ENCODE results near the gene CPLX1.

CPLX1 gene

GRCh38 chr4:832108-832507 is 6.2 kb upstream of the CPLX1 start:
- DNase-seq: no peak

DNA sequence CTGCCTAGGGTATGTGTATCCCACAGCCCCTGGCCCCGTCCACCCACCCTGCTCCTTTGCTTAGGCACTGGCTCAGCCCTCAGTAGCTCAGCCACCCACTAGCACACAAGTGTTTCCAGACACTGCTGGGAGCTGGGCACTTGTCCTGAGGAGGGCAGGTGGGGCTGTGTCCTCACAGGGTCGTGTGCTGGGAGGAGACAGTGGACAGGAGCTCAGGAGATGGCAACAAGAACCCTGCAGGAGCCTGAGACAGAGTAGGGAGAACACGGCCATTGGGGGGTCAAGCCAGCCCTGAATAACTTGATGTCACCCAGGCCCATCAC is 5.5 kb upstream of the CPLX1 start:
- no peak for DNase-seq

DNA sequence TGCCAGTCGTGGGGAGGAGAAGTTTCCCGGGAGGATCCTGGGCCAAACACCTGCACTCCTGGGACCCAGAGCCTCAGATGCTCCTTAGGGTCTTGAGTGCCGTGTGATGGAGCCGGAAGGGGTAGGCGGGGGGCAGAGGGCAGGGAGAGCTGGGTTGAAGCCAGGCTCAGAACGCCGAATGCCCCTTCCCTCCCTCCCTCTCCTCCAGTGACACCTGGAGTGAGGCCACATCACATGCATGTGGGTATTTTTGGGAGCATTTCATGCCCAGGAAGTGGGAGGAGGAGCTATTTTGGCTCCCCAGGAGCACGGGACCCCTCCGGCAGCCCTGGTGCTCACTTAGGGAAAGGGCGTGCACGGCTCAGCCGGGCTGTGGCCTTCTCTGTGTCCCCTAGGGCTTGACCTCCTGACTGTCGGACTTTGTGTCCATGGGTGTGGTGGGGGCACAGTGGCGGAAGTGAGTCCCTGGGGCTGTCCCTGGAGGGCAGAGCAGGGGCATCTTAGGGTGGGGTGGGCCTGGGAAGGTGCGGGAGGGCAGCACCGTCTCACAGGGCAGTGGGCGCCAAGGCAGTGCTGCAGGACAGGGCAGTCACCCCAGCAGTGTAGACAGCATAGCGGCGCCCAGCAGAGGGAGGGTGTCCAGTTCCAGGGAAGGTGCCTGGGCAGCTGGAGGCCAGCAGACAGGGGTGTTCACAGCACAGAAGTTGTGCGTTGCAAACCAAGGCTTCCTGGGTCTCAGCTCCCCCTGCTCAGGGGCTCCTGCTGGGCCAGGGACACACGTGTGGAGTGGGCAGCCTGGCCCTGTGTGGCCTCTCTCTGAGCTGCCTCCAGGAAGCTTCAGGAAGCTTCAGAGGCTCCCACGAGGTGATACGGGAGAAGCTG is 4.9 kb upstream of the CPLX1 start:
- no peak for DNase-seq

DNA sequence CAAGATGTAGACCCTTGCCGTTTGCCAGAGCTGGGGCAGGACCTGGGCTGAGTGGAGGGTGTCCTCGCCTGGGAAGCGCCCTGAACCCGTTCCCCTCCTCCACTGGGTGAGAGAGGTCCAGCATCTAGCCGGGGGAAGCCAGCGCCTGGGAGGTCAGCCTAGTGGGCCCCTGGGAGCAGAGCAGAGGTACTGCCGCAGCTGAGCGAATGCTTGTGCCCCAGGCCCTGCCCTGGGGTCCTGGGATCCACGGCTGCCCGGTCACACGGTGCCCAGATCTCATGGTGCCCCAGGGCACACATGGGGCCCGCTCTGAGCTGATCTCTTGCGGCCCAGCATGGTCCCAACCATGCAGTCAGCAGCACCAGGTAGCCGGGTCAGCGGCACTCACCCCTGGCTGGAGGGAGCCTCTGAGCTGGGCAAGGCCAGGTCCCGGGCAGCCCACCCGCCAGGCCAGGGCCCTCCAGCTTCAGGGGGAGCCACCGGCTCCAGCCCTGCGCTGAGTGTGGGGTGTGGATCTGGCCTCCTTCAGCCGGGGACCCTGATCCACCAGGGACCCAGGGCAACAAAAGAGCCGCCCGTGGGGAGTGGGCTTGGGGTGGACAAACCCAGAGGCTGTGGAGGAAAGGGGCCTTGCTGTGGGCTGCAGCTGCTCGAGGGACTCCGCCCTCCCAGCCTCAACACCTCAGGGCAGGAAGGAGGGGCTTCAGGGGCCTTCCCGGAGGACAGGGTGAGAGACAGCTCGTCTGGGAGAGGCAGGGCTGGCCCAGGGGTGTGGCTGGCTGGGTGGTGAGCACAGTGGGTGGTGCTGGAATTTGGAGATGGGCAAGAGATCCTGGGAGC is 4.1 kb upstream of the CPLX1 start:
- DNase-seq: no peak

DNA sequence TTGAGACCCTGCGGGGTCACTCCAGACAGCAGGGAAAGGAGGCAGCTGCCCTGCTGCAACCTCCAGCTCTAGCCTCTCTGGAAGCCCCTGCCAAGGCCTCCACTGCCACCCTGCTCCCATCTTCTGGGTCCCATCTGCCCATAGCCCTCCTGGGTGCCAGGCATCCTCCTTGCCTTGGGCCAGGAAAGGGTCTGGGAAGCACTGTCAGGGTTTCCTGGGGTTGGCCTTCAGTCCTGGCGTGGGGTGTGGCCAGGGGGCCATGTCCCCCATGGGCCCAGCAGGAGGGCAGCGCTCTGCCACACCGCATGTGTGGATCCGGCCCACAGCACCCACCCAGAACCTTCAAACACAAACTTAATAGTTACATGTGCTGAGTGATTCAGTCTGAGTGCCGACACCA is 3.4 kb upstream of the CPLX1 start:
- DNase-seq: no peak

- no peak for DNase-seq
Measured at GRCh38 chr4:828641-829271, 2.8 kb upstream of the CPLX1 start.

DNA sequence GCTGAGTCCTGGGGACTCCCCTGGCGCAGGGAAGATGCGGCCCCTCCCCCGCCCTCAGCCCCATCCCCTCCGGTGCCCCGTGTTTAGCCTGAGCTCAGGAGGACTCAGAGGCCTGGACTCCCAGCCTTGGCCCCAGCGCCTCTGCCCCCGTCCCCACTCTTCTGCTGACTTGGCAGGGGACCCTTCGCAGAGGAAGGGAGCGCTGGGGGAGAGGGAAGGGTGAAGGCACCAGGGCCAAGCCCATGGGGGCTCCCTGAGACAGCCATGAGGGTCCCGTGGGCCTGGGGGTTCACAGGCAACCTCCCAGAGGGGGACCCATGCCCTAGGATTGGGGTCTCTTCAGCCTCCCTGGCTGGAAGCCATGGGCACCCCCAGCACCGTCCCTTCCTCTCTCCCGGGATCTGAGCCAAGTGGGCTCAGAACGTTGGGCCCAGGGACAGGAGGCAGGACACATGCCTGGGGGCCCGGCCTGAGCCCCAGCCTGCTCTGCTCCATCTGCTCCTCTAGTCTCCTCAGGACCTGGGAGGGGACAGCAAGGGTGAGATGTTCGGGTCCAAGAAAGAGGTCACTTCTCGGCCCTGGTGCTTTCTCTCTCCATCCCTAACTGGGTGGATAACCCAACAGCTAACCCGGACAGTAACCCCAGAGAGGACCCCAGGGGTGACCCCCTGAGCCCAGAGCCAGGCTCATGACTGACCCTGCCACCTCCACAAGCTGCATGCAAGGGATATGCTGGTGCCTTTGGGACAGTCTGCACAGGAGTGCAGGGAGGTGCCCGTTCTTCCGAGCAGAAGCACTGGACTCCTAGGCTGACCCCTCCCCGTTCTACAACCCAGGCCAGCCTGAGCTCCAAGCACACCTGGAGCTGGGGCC is 1.5 kb upstream of the CPLX1 start:
- DNase-seq: no peak

GRCh38 chr4:826508-827208 is 729 bp upstream of the CPLX1 start:
- DNase-seq: no peak

DNA sequence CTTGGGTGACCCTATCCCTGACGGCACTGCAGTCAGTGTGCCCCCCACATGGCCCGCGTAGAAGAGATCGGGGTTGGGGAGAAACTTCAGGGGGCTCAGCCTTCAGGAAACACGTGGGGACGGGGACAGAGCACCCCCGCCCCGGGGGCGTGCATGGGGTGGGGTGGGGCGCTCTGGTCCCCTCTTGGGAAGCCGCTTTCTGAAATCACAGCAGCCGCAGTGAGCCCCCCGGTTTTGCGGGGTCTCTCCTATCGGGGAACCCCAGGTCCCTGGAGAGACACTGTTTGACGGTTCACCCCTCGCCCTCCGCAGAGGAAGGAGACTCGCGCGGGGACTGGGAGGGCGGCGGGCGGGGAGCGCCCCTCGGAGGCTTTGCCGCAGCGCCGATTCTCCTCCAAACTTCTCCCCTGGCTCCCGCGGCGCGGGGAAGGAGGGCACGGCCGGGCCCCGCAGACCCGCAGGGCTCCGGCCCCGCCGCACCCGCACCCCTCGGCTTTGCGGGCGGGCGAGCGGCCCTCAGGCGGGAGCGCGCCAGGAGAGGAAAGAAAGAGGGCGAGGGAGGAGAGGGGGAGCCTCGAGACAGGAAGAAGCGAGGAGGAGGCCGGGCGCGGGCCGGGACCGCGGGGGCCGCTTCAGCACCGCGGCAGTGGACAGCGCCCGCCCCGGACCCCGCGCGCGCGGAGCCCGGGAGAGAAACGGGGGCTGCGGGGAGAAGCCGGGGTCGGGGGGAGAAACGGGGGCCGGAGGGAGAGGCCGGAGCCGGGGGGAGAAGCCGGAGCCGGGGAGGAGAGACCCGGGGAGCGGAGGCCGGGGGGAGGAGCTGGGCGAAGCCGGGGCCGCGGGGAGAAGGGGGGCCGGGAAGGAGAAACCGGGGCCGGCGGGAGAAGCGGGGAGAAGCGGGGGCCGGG is 612 bp downstream of the CPLX1 start:
- no peak for DNase-seq

GRCh38 chr4:824461-825062 is 1.4 kb downstream of the CPLX1 start:
- DNase-seq: no peak

DNA sequence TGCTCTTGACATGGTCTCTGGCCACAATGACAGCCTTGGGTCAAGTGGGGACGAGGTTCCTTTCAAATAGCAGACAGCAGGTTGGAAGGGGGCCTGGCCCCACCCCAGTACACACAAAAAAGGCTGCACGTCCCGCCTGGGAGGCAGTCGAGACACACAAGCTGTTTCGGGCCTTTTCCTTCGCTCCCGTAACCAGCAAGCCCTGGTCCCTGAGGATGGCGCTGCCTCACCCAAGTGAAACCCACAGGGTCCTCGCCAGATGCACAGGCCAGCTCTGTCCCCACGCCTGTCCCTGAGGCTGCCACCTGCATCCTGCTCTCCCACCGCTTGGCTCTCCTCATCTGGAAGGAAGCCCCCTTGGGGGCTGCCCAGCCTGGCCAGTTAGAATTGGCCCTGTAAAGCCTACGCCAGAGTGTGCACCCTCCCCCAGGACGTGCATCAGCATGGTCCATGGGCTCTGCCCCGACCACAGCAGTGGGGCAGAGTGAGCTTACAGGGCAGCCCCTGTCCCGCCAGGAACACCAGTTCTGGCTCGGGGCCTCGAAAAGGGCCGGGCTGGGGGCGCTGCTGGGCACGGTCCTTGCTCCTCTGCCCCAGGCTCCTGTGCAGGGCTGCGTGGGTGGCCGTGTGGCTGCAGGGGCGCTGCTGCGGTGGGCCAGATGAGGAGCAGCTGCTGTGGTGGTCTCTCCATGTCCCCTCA is 2.0 kb downstream of the CPLX1 start:
- no peak for DNase-seq

DNA sequence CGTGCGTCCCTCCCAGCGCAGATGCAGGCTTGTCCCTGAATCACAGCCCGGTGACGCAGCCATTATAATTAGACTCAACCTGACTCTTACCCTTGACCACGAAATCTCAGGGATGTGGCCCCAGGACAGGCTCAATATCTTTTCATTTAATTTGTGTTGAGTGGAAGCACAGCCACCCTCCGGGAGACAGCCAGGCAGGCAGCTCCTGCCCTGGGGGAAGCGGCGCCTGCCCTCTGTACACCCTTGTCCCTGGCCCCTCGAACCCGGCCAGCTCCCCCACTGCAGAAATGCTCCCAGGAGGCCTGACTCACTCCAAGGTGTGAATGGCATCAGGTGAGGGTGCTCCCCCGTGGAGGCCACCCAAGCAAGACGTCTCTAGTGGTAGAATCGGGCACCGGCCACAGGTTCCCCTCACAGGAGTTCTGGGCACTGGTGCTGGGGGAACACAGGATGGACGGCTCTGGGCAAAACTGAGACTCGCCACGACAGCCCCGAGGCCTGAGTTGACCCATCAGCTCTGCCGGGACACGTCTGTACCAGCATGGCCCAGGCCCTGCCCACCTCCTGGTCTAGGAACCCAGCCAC is 2.7 kb downstream of the CPLX1 start:
- DNase-seq: no peak

DNA sequence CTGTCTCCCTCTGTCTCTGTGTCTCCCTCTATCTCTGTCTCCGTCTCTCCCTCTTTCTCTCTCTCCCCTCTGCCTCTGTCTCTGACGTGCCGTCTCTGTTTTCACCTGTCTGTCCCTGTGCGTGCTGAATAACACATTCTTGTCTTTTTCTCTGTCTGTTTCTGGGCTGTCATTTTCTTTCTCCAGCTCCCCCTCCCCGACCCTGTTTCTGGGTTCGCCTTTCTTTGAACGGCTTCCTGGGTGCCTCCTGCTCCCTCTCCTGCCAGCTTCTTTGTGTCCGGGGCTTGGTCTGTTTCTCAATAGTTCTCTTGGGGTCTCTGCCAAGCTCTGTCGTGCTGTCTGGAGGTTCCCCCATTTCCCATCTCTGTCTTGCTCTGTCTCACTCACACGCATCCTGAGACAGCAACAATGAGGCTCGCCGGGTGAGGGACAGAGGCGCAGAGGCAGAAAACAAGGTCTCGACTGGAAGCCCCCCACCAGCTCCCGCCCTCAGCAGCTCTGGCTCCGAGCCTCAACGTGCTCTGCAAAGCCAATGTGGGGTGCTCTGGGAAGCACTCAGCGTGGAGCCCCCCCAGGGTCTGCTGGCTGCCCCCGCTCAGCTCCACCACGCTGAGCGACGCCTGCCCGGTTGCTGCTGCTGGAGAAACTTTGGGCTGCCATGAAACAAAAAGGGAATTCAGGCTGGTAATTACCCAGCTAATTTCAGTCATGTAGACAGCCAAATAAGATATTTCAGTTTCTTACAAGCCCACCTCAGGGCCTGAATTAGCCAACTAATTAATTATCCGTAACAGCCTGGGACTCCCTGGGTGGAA is 3.4 kb downstream of the CPLX1 start:
- DNase-seq: no peak

GRCh38 chr4:821631-822030 is 4.3 kb downstream of the CPLX1 start:
- no peak for DNase-seq

DNA sequence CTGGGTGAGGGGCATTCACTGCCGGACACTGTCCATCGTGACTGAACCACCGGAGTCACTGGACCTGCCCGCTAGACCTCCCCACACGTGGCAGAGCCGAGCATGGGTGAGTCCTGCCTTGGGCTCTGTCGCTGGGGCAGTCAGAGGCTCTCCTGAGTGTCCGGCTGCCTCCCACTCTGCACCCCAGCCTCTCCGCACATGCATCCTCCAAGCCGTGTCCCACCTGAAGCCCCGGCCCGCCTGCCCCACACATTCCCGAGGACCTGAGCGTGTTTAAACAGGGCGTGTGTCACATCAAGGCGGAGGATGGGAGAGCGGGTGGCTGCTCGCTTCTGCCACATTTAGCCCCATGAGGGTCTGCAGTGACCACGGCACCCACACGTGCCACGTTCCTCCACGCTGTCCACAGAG is 4.7 kb downstream of the CPLX1 start:
- DNase-seq: no peak

DNA sequence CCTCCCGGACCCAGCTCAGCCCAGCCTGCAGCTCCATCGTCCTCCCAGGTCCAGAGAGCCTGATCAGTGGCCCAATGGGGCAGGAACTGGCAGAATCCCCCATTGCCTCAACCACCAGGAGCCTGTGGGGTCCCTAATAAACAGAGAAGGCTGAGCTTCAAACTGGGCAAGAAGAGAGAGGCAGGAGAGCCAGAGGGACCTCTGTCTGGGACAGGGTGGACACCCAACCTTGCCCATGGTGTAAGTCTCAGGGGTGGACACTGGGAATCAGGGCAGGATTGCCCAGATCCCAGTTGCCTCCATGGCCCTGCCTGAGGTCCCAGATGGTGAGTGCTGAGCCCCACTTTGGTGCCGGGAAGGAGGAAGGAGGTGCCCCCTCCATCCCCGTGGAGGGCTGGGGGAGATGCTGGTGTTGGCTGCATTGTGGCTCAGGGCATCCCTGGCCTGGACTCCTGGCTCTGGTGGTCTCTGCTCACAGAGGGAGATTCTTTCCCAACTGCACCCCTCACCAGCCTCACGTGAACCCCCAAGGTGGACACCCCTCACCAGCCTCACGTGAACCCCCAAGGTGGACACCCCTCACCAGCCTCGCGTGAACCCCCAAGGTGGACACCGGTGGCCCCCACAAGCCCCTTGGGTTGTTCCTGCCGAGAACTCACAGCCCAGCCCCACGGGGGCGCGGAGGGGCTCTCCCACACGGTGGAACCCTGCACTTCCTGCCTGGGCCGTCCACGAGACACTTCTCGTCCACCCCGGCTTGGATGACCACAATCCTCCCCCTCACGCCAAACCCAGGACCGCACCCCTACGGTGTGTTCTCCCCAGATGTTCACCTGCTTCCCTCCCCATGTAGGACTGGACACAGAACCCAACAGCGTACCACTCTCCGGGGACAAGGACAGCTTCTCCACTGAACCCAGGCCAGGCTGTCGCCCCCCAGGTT is 5.4 kb downstream of the CPLX1 start:
- no peak for DNase-seq

Measured in effector CD4-positive, alpha-beta T cell (primary cell).